ENCODE data around the gene CHGA. TPM values are rescaled to one million over a fixed set of nuclear protein-coding genes. Genes with fewer than 3 reads are reported as not detected.

Gene CHGA
- total RNA-seq, 1 donor from 2014 or later: not detected

GRCh38 chr14:92926180-92926845, 3.4 kb downstream of the CHGA start:
- TF ChIP-seq, protein P1, sequence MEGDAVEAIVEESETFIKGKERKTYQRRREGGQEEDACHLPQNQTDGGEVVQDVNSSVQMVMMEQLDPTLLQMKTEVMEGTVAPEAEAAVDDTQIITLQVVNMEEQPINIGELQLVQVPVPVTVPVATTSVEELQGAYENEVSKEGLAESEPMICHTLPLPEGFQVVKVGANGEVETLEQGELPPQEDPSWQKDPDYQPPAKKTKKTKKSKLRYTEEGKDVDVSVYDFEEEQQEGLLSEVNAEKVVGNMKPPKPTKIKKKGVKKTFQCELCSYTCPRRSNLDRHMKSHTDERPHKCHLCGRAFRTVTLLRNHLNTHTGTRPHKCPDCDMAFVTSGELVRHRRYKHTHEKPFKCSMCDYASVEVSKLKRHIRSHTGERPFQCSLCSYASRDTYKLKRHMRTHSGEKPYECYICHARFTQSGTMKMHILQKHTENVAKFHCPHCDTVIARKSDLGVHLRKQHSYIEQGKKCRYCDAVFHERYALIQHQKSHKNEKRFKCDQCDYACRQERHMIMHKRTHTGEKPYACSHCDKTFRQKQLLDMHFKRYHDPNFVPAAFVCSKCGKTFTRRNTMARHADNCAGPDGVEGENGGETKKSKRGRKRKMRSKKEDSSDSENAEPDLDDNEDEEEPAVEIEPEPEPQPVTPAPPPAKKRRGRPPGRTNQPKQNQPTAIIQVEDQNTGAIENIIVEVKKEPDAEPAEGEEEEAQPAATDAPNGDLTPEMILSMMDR (IDR thresholded peaks at IDR 0.05; ENCODE audit: insufficient read depth, low read length, poor library complexity, severe bottlenecking): no peak
- Histone ChIP-seq H3K4me3 (ENCODE audit: low read depth, low read length) (no peak overlapping the region), H3K36me3 (ENCODE audit: control insufficient read depth, insufficient read depth, low read length) (no peaks in the 10 kb centered on the region), H3K27me3 (ENCODE audit: control insufficient read depth, insufficient read depth, low read length) (peaks cover 46% of the 10 kb centered on the region)
- DNase-seq (ENCODE audit: low read depth): no peak

GRCh38 chr14:92926931-92927330, 4.0 kb downstream of the CHGA start:
- Histone ChIP-seq H3K4me3 (ENCODE audit: low read depth, low read length) (no peak overlapping the region), H3K27me3 (ENCODE audit: control insufficient read depth, insufficient read depth, low read length) (peaks cover 43% of the 10 kb centered on the region), H3K36me3 (ENCODE audit: control insufficient read depth, insufficient read depth, low read length) (no peaks in the 10 kb centered on the region)
- TF ChIP-seq, protein P1 (IDR thresholded peaks at IDR 0.05; ENCODE audit: insufficient read depth, low read length, poor library complexity, severe bottlenecking): no peak
- DNase-seq (ENCODE audit: low read depth): no peak

GRCh38 chr14:92927349-92928257, 4.7 kb downstream of the CHGA start:
- Histone ChIP-seq H3K4me3 (ENCODE audit: low read depth, low read length) (no peak overlapping the region), H3K27me3 (ENCODE audit: control insufficient read depth, insufficient read depth, low read length) (peaks cover 36% of the 10 kb centered on the region), H3K36me3 (ENCODE audit: control insufficient read depth, insufficient read depth, low read length) (no peaks in the 10 kb centered on the region)
- no peak for DNase-seq (ENCODE audit: low read depth)
- TF ChIP-seq, protein P1 (IDR thresholded peaks at IDR 0.05; ENCODE audit: insufficient read depth, low read length, poor library complexity, severe bottlenecking): no peak

DNA sequence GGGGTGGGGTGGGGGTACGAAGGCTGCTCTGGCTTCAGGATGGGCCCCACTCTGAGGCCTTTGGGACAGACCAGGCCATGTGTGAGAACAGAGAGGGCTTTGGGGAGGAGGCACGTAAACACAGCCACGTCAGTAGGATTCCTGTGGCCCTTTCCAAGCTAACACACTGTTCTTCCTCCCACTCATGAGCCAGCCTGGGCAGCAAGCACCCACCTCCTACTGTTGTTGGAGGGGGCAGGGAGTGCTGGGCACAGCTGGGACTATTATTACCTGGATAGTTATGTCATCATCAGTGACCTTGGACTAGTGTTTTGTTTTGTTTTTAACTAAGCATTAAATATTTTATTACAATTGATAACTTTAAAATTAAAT, 5.3 kb downstream of the CHGA start:
- Histone ChIP-seq H3K27me3 (ENCODE audit: control insufficient read depth, insufficient read depth, low read length) (peaks cover 30% of the 10 kb centered on the region), H3K36me3 (ENCODE audit: control insufficient read depth, insufficient read depth, low read length) (no peaks in the 10 kb centered on the region), H3K4me3 (ENCODE audit: low read depth, low read length) (no peak overlapping the region)
- TF ChIP-seq, protein P1 (IDR thresholded peaks at IDR 0.05; ENCODE audit: insufficient read depth, low read length, poor library complexity, severe bottlenecking): no peak
- no peak for DNase-seq (ENCODE audit: low read depth)

DNA sequence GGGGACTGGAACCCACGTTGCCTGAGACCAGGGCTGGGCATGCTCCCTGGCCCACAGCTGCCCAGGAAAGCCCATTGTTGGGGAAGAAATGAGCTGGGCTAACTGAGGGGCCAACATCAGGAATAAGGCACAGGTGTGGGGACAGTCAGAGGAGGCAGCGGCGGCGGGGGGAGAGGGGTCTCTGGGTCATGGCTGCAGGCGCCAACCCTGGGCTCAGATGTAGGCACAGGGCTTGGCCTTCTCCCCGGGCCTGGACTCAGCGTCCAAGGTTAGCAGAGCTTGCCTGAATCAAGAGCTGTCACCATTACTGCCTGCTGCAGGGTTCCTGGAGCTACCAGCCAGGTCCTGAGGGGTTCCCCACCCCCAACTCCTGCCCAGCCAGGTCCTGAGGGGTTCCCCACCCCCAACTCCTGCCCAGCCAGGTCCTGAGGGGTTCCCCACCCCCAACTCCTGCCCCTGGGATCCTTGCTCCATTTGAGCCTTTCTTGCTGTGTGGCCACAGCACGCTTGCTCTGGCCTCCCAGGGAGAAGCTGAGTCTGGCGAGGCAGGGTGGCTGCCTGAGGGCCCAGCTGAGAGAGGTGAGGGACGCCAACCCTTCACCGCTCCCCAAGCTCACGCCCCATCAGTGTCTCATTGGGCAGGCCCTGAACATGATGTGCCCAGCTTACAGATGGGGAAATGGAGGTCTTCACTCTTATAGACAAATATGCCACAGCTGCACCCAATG, 6.2 kb downstream of the CHGA start:
- Histone ChIP-seq H3K27me3 (ENCODE audit: control insufficient read depth, insufficient read depth, low read length) (peaks cover 22% of the 10 kb centered on the region), H3K4me3 (ENCODE audit: low read depth, low read length) (no peak overlapping the region), H3K36me3 (ENCODE audit: control insufficient read depth, insufficient read depth, low read length) (no peaks in the 10 kb centered on the region)
- no peak for DNase-seq (ENCODE audit: low read depth)
- TF ChIP-seq, protein P1 (IDR thresholded peaks at IDR 0.05; ENCODE audit: insufficient read depth, low read length, poor library complexity, severe bottlenecking): no peak
